Activated T-cell treated with anti-CD3 and anti-CD28 coated beads, Interleukin-2, amount 50 U/mL, for 24 hours (primary cell): Measurements from ENCODE around the gene PARM1.
"Not testable (repeated sequence)": the region's sequence is repeated elsewhere in the genome, so short reads cannot be mapped to it uniquely, and the experiment has no call there.

Experiments used
- DNase-seq: peaks from one replicate; pipeline ENCODE4 v3.0.0-alpha.2; 2020
- H3K27ac Mint-ChIP-seq: 2 replicates; pipeline ENCODE4 v1.8.0; 2020; ENCODE audit warnings: mild to moderate bottlenecking, mixed read lengths
- H3K27me3 Mint-ChIP-seq: 2 replicates; pipeline ENCODE4 v1.8.0; 2020; ENCODE audit warnings: mixed read lengths
- H3K36me3 Mint-ChIP-seq: 2 replicates; pipeline ENCODE4 v1.8.0; 2020; ENCODE audit warnings: low read depth, mixed read lengths
- H3K4me1 Mint-ChIP-seq: 2 replicates; pipeline ENCODE4 v1.8.0; 2020; ENCODE audit warnings: low read depth, mixed read lengths
- H3K4me3 Mint-ChIP-seq: 2 replicates; pipeline ENCODE4 v1.8.0; 2020; ENCODE audit warnings: mild to moderate bottlenecking, moderate library complexity, mixed read lengths
- H3K9me3 Mint-ChIP-seq: 2 replicates; pipeline ENCODE4 v1.8.0; 2020; ENCODE audit warnings: mixed read lengths

The PARM1 gene

GRCh38 chr4:74990276-74990875 is 57.5 kb downstream of the PARM1 start:
- no peak overlapping the region for H3K4me3 Mint-ChIP-seq
- H3K9me3 Mint-ChIP-seq: no peaks in the 10 kb centered on the region
- no peaks in the 10 kb centered on the region for H3K4me1 Mint-ChIP-seq
- no peak for DNase-seq
- no peaks in the 10 kb centered on the region for H3K36me3 Mint-ChIP-seq
- H3K27ac Mint-ChIP-seq: no peak overlapping the region
- no peaks in the 10 kb centered on the region for H3K27me3 Mint-ChIP-seq

DNA sequence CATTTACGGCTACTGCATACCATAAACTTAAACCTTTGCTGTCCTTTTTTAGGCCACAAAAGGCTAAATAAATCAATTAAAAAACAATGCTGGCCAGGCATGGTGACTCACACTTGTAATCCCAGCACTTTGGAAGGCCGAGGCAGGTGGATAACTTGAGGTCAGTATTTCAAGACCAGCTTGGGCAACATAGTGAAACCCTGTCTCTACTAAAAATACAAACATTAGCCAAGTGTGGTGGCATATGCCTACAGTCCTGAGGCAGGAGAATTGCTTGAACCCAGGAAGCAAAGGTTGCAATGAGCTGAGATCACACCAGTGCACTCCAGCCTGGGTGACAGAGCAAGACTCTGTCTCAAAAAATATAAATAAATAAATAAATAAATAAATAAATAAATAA is 61.5 kb downstream of the PARM1 start:
- not testable (repeated sequence) for H3K27ac Mint-ChIP-seq, H3K27me3 Mint-ChIP-seq, H3K36me3 Mint-ChIP-seq, H3K4me1 Mint-ChIP-seq, DNase-seq, H3K4me3 Mint-ChIP-seq, H3K9me3 Mint-ChIP-seq

DNA sequence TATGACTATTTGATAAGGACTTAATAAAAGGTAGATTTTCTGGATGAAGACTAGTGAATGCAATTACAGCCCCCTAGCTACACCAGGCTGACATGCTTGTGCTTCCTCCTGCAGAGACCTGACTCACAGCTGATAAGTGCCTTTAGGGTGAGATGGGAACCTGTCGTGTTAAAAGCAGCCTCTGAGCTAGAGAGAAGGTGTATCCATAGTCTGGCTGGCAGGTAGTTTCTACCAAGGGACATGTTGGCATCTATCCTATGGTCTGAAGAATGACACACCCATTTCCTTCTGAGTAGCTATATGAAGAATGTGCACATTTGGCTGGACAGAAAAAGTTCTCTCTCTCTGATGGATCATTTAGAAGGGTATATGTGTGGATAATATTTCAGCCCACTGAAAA is 64.1 kb downstream of the PARM1 start:
- DNase-seq: no peak
- H3K36me3 Mint-ChIP-seq: no peaks in the 10 kb centered on the region

DNA sequence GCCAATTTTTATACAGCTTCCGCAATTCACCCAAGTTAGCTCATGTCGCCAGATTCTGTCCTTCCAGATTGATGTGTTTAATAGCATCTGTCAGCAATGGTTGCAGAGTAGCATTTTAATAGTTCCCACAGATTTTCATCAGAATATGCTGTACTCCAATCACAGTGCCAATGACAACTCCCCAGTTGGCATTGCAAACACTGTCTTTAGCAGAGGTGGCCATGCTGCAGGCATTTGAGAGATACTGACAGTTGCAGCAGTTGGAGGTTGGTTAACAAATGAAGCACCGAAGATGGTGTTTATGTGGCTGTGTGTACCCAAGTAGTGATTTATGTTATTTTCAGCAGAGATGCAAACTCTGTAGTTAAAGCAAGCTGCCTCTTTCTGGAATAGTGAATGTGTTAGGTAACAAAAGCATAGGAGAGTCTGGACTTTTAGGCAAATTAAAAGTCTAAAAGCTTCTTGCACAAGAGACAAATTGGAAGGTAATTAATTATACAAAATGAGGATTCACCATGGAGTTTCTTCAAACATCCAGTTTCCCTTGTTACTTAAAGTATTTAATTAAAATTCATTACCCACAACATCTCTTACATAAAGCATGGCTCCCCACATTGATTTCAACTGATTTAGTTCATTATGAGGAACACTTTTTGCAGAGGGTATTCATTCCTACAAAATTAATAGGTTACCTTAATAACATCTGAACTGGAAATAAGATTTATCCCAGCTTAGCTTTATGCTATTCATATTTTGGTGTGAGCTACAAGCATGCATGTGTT is 65.2 kb downstream of the PARM1 start:
- no peak for DNase-seq
- no peak overlapping the region for H3K27ac Mint-ChIP-seq
- no peak overlapping the region for H3K4me3 Mint-ChIP-seq
- no peaks in the 10 kb centered on the region for H3K9me3 Mint-ChIP-seq
- no peaks in the 10 kb centered on the region for H3K36me3 Mint-ChIP-seq
- H3K27me3 Mint-ChIP-seq: no peaks in the 10 kb centered on the region
- no peaks in the 10 kb centered on the region for H3K4me1 Mint-ChIP-seq

More for the DNA sequence above, 64.1 kb downstream of the PARM1 start:
- Mint-ChIP-seq H3K27ac (no peak overlapping the region), H3K4me1 (no peaks in the 10 kb centered on the region), H3K4me3 (no peak overlapping the region), H3K9me3 (no peaks in the 10 kb centered on the region), H3K27me3 (no peaks in the 10 kb centered on the region)

DNA sequence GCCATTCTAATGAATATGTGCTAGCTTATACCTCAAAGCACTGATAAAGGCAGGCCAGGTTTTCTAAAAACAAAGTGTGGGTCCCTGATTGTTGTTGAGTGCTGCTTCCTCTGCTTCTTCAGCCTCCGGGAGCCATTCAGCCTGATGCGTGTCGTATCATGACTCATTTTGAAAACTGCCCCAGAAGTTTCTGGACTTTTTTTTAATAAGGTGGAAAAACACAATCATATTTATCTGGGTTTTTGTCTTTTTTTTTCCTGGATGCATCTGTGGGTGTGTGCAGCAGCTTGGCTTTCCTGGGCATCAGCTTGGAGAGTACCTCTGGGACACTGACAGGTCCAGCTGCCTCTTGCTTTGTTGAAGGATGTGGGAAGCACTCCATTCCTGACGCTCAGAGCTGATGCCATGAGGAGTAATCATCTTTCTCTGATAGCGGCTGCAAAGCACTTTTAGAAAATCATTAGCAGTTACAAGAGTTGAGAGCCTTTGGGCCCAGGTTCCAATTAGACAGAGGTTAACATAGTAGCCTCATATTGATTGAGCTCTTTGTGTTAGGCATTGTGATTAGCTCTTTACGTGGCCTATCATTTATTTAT is 66.9 kb downstream of the PARM1 start:
- Mint-ChIP-seq H3K27ac (no peak overlapping the region), H3K27me3 (no peaks in the 10 kb centered on the region), H3K36me3 (no peaks in the 10 kb centered on the region), H3K4me1 (no peaks in the 10 kb centered on the region), H3K9me3 (no peaks in the 10 kb centered on the region), H3K4me3 (no peak overlapping the region)
- no peak for DNase-seq

- H3K9me3 Mint-ChIP-seq: no peaks in the 10 kb centered on the region
- H3K36me3 Mint-ChIP-seq: no peaks in the 10 kb centered on the region
- no peak for DNase-seq
- no peak overlapping the region for H3K4me3 Mint-ChIP-seq
- H3K4me1 Mint-ChIP-seq: no peaks in the 10 kb centered on the region
- H3K27me3 Mint-ChIP-seq: no peaks in the 10 kb centered on the region
- no peak overlapping the region for H3K27ac Mint-ChIP-seq
Measured at GRCh38 chr4:75001871-75002270, 69.0 kb downstream of the PARM1 start.

DNA sequence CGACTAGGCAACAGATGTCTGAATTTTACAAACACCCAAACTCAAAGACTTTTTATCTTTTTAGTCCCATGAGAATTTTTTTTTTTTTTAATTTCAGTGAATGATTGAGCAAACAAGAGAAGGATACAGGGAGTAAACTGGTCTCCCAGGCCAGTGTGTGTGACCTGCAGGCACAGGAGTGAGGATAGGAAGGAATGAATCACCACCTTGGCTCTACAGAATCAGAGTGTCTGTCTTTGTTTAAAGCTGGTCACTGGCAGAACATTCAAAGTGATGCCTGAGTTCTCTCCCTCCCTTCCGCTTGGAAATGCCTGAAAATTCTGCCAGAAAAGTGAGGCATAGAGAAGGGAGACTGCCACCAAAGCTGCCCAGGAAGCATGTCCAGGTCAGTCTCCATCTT is 69.5 kb downstream of the PARM1 start:
- Mint-ChIP-seq H3K4me1 (no peaks in the 10 kb centered on the region), H3K9me3 (no peaks in the 10 kb centered on the region), H3K36me3 (no peaks in the 10 kb centered on the region), H3K27me3 (no peaks in the 10 kb centered on the region), H3K4me3 (no peak overlapping the region), H3K27ac (no peak overlapping the region)
- no peak for DNase-seq

DNA sequence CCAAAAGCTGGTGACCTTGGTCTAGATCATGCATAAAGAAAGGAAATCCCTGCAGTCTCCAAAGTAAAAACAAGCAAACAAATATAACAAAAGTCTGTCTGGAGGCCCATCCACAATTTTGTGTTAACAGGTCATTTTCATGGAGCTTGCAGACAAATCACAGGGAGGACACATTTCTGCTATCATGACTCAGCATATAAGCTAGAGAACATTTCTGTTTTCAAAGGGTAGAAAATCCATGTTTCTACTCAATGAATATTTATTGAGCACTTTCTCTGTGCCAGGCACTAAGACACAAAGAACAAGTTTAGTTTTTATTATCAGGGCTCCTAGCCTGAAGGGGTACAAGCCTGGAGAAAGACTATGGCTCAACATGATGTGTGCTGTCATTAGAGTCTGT is 71.1 kb downstream of the PARM1 start:
- H3K27me3 Mint-ChIP-seq: no peaks in the 10 kb centered on the region
- no peaks in the 10 kb centered on the region for H3K36me3 Mint-ChIP-seq
- H3K4me3 Mint-ChIP-seq: no peak overlapping the region
- no peak for DNase-seq
- H3K9me3 Mint-ChIP-seq: no peaks in the 10 kb centered on the region
- no peaks in the 10 kb centered on the region for H3K4me1 Mint-ChIP-seq
- no peak overlapping the region for H3K27ac Mint-ChIP-seq

DNA sequence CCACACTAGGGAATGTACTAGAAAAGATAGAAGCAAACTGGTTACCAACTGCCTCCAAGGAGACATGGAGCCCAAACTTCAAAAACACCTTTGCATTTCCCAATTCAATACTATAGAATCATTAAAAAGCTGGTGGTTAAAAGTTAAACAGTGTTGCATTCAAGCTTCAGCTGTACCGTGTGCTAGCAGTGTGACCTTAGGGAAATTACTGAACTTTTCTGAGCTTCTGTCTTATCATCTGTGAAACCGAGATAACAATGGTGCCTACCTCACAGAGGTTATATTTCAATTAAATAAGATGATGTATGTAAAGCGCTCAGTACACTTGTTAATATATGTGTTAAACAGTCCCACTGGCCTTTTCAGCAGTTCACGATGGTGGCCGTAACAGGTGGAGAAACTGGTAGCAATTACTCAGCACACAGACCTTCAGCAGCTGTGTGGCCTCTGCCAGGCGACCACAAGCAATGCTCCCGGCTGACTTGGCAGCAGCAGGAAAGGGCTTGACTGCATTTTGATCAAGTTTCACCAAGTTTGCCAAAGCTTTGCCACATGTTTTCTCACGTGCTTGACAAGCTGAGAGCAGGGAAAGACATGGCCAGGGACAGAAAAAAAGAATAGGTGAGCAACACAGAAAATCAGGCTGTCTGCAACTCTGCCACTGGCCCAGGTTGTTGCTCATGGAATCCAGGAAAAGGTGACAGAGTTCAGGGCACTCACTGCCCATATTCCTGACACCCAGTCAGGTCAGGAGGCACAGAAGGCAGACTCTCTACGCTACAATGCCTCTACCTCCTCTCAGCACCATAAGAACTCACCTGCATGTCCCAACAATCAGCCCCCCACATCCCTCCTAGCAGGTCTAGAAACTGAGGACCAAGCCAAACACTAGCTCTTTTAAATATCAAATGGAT is 72.1 kb downstream of the PARM1 start:
- H3K27me3 Mint-ChIP-seq: no peaks in the 10 kb centered on the region
- no peaks in the 10 kb centered on the region for H3K36me3 Mint-ChIP-seq
- H3K27ac Mint-ChIP-seq: no peak overlapping the region
- no peaks in the 10 kb centered on the region for H3K9me3 Mint-ChIP-seq
- no peaks in the 10 kb centered on the region for H3K4me1 Mint-ChIP-seq
- no peak for DNase-seq
- H3K4me3 Mint-ChIP-seq: no peak overlapping the region

GRCh38 chr4:75005727-75006126 is 72.8 kb downstream of the PARM1 start:
- H3K4me3 Mint-ChIP-seq: no peak overlapping the region
- H3K4me1 Mint-ChIP-seq: no peaks in the 10 kb centered on the region
- H3K36me3 Mint-ChIP-seq: no peaks in the 10 kb centered on the region
- no peak for DNase-seq
- H3K27me3 Mint-ChIP-seq: no peaks in the 10 kb centered on the region
- H3K27ac Mint-ChIP-seq: no peak overlapping the region
- no peaks in the 10 kb centered on the region for H3K9me3 Mint-ChIP-seq

DNA sequence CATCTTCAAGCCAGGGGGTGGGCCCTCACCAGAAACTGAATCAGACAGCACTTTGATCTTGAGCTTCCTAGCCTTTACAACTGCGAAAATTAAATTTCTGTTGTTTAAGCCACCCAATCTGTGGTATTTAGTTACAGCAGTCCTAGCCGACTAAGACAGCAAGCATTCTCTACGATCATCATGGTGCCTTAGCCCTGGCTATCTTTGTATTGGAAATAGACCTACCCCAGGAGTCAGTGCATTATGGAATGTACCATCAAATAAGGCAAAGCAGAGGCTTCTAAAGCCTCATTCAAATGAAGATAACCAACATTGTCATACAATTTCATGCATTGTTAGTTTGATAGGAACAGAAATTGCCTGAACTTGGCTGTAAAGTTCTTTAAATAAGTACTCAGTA is 75.0 kb downstream of the PARM1 start:
- Mint-ChIP-seq H3K4me3 (no peak overlapping the region), H3K9me3 (no peaks in the 10 kb centered on the region), H3K27ac (no peak overlapping the region), H3K27me3 (no peaks in the 10 kb centered on the region), H3K4me1 (no peaks in the 10 kb centered on the region), H3K36me3 (no peaks in the 10 kb centered on the region)
- no peak for DNase-seq

- Mint-ChIP-seq H3K27me3 (no peaks in the 10 kb centered on the region), H3K36me3 (no peaks in the 10 kb centered on the region), H3K27ac (no peak overlapping the region), H3K9me3 (no peaks in the 10 kb centered on the region), H3K4me3 (no peak overlapping the region), H3K4me1 (no peaks in the 10 kb centered on the region)
- DNase-seq: no peak
Measured at GRCh38 chr4:75009138-75009537, 76.2 kb downstream of the PARM1 start.

DNA sequence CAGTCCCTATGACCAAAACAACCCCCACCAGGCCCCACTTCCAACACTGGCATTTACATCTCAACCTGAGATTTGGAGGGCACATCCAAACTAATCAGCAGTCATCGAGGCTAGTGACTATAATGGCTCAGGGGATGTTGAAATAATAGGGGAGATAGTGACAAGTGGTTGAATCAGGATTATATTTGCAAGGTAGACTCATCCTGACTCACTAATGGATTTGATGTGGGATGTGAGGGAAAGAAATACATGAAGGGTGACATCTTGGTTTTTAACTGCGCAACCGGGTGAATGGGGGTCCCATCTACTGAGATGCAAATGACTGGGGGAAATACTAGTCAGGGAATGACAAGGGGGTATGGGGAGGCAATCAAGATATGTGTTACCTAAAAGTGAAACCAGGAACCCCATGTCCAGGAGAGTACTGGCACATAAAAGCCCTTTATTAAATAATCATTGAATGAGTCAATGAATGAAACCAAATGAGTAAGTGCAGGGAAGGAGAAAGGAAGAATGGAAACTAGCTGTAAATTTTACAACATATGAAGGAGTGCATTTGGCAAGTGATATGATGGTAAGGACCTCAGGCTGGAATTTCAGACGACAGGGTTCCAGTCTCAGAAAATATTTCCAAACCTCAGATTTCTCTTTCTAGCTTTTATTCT is 78.3 kb downstream of the PARM1 start:
- Mint-ChIP-seq H3K27ac (no peak overlapping the region), H3K9me3 (no peaks in the 10 kb centered on the region)

DNA sequence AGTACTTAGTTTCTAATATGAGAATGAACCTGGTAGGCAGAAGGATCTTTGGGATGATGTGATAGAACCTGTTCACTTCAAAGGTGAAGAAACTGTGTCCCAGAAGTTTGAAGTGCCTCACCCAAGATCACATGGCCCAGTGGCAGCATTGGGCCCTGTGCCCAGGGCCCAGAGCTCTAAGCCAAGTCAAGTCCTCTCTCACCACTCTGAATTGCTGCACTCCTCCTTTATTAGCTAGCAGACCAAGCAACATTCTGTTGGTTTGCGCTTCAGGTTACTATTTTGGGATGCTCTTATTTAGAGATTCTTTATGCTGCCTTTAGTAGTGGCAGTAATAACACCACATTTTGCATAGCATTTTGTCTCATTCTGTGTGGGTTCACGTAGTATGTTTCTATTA is 82.7 kb downstream of the PARM1 start:
- no peaks in the 10 kb centered on the region for H3K9me3 Mint-ChIP-seq
- no peaks in the 10 kb centered on the region for H3K36me3 Mint-ChIP-seq
- no peaks in the 10 kb centered on the region for H3K27me3 Mint-ChIP-seq
- no peak overlapping the region for H3K4me3 Mint-ChIP-seq
- H3K27ac Mint-ChIP-seq: no peak overlapping the region
- H3K4me1 Mint-ChIP-seq: no peaks in the 10 kb centered on the region
- DNase-seq: no peak

More for the DNA sequence above, 78.3 kb downstream of the PARM1 start:
- no peaks in the 10 kb centered on the region for H3K36me3 Mint-ChIP-seq
- H3K4me1 Mint-ChIP-seq: no peaks in the 10 kb centered on the region
- no peak overlapping the region for H3K4me3 Mint-ChIP-seq
- no peaks in the 10 kb centered on the region for H3K27me3 Mint-ChIP-seq
- no peak for DNase-seq
